CD4-positive, alpha-beta T cell treated with Interleukin-17A for 1 hour (primary cell): Measurements from ENCODE around the gene VPS37B.
"Not testable (repeated sequence)": the region's sequence is repeated elsewhere in the genome, so short reads cannot be mapped to it uniquely, and the experiment has no call there.

Source experiments
- DNase-seq: peaks from one replicate; pipeline ENCODE4 v3.0.0-alpha.2; 2020

VPS37B gene

GRCh38 chr12:122880668-122881067, 15.3 kb downstream of the VPS37B start:
- DNase-seq = no peak

- DNase-seq = no peak
Observed at GRCh38 chr12:122880155-122880667, 15.7 kb downstream of the VPS37B start.

- DNase-seq = no peak
Observed at GRCh38 chr12:122878780-122879612, 16.9 kb downstream of the VPS37B start.

- no peak for DNase-seq
Observed at GRCh38 chr12:122876731-122877130, 19.2 kb downstream of the VPS37B start.

GRCh38 chr12:122876281-122876680, 19.6 kb downstream of the VPS37B start:
- DNase-seq = not testable (repeated sequence)

GRCh38 chr12:122875590-122876220, 20.2 kb downstream of the VPS37B start:
- no peak for DNase-seq

GRCh38 chr12:122874081-122874480, 21.8 kb downstream of the VPS37B start:
- peak; percentile 53 for DNase-seq

GRCh38 chr12:122873540-122873939, 22.4 kb downstream of the VPS37B start:
- DNase-seq = no peak

- DNase-seq = no peak
Observed at GRCh38 chr12:122872815-122873361, 23.0 kb downstream of the VPS37B start.

GRCh38 chr12:122871851-122872780, 23.8 kb downstream of the VPS37B start:
- DNase-seq = peak; percentile 56

- DNase-seq = no peak
Observed at GRCh38 chr12:122870867-122871664, 24.9 kb downstream of the VPS37B start.

GRCh38 chr12:122870163-122870842, 25.6 kb downstream of the VPS37B start:
- DNase-seq = no peak

- no peak for DNase-seq
Observed at GRCh38 chr12:122869207-122869973, 26.5 kb downstream of the VPS37B start.

- no peak for DNase-seq
Observed at GRCh38 chr12:122868471-122869177, 27.3 kb downstream of the VPS37B start.

GRCh38 chr12:122867691-122868461, 28.0 kb downstream of the VPS37B start:
- no peak for DNase-seq

- no peak for DNase-seq
Observed at GRCh38 chr12:122866950-122867607, 28.8 kb downstream of the VPS37B start.

GRCh38 chr12:122866379-122866778, 29.5 kb downstream of the VPS37B start:
- no peak for DNase-seq
